ENCODE measurements around the gene C5AR2. TPM values are rescaled to one million over a fixed set of nuclear protein-coding genes. Genes with fewer than 3 reads are reported as not detected.

The C5AR2 gene
- total RNA-seq, 1 experiment from 2014 or later: not detected

- TF ChIP-seq EZH2 (IDR thresholded peaks at IDR 0.05; ENCODE audit: borderline replicate concordance, low read depth, low read length, poor library complexity, severe bottlenecking): no peak
- no peak for TF ChIP-seq CTCF (conservative IDR thresholded peaks at IDR 0.05; ENCODE audit: low read depth, low read length)
- CTCF ChIA-PET: no interaction called here
- intact Hi-C loops (cut with micrococcal nuclease; ENCODE audit: unreplicated experiment): no loop called here
- H3K27me3 ChIP-seq (replicated peaks; ENCODE audit: insufficient read depth, low read depth, low read length, poor library complexity): no peaks in the 10 kb centered on the region
- BruUV-seq (replicated peaks): no TSS peak
- DNase-seq (ENCODE audit: low spot score): no peak
- H3K4me1 ChIP-seq (ENCODE audit: insufficient read depth, low read length, poor library complexity, severe bottlenecking): no peaks in the 10 kb centered on the region
- H3K36me3 ChIP-seq (ENCODE audit: insufficient read depth, low read length, poor library complexity, severe bottlenecking): no peaks in the 10 kb centered on the region
- POLR2A ChIA-PET (ENCODE audit: low non-redundant PET): no interaction called here
- H3K4me3 ChIP-seq (ENCODE audit: low read depth, low read length, poor library complexity, severe bottlenecking): no peak overlapping the region
- no peaks in the 10 kb centered on the region for H3K9me3 ChIP-seq (ENCODE audit: low read depth, low read length, poor library complexity, severe bottlenecking)
- no peak overlapping the region for H3K27ac ChIP-seq (ENCODE audit: low read depth, low read length, poor library complexity, severe bottlenecking)
Observed at GRCh38 chr19:47316513-47316912, 15.5 kb upstream of the C5AR2 start.

- Histone ChIP-seq H3K27me3 (replicated peaks; ENCODE audit: insufficient read depth, low read depth, low read length, poor library complexity) (no peaks in the 10 kb centered on the region), H3K4me1 (ENCODE audit: insufficient read depth, low read length, poor library complexity, severe bottlenecking) (no peaks in the 10 kb centered on the region), H3K36me3 (ENCODE audit: insufficient read depth, low read length, poor library complexity, severe bottlenecking) (no peaks in the 10 kb centered on the region), H3K27ac (ENCODE audit: low read depth, low read length, poor library complexity, severe bottlenecking) (no peak overlapping the region), H3K9me3 (ENCODE audit: low read depth, low read length, poor library complexity, severe bottlenecking) (no peaks in the 10 kb centered on the region), H3K4me3 (ENCODE audit: low read depth, low read length, poor library complexity, severe bottlenecking) (no peak overlapping the region)
- TF ChIP-seq CTCF (conservative IDR thresholded peaks at IDR 0.05; ENCODE audit: low read depth, low read length) (no peak), EZH2 (IDR thresholded peaks at IDR 0.05; ENCODE audit: borderline replicate concordance, low read depth, low read length, poor library complexity, severe bottlenecking) (no peak)
- intact Hi-C loops (cut with micrococcal nuclease; ENCODE audit: unreplicated experiment): no loop called here
- ChIA-PET CTCF (no interaction called here), POLR2A (ENCODE audit: low non-redundant PET) (no interaction called here)
- no TSS peak for BruUV-seq (replicated peaks)
- DNase-seq (ENCODE audit: low spot score): no peak
Observed at GRCh38 chr19:47319923-47320871, 11.8 kb upstream of the C5AR2 start.

GRCh38 chr19:47321630-47322029 lies 10.3 kb upstream of the C5AR2 start:
- ChIA-PET POLR2A (ENCODE audit: low non-redundant PET) (no interaction called here), CTCF (interaction anchor here (0.6 kb wide), 1 partner anchor 199 kb away, joined by 4 read pairs; no protein-coding TSS in a partner anchor)
- Histone ChIP-seq H3K36me3 (ENCODE audit: insufficient read depth, low read length, poor library complexity, severe bottlenecking) (no peaks in the 10 kb centered on the region), H3K4me3 (ENCODE audit: low read depth, low read length, poor library complexity, severe bottlenecking) (no peak overlapping the region), H3K4me1 (ENCODE audit: insufficient read depth, low read length, poor library complexity, severe bottlenecking) (no peaks in the 10 kb centered on the region), H3K27ac (ENCODE audit: low read depth, low read length, poor library complexity, severe bottlenecking) (no peak overlapping the region), H3K9me3 (ENCODE audit: low read depth, low read length, poor library complexity, severe bottlenecking) (no peaks in the 10 kb centered on the region), H3K27me3 (replicated peaks; ENCODE audit: insufficient read depth, low read depth, low read length, poor library complexity) (no peaks in the 10 kb centered on the region)
- no peak for TF ChIP-seq CTCF (conservative IDR thresholded peaks at IDR 0.05; ENCODE audit: low read depth, low read length)
- no peak for TF ChIP-seq EZH2 (IDR thresholded peaks at IDR 0.05; ENCODE audit: borderline replicate concordance, low read depth, low read length, poor library complexity, severe bottlenecking)
- intact Hi-C loops (cut with micrococcal nuclease; ENCODE audit: unreplicated experiment): no loop called here
- BruUV-seq (replicated peaks): no TSS peak
- DNase-seq (ENCODE audit: low spot score): no peak

All from A673 (cell line).